Measurements from ENCODE around the gene THSD4.

- no peak for TF ChIP-seq EZH2 (IDR thresholded peaks at IDR 0.05; ENCODE audit: low read length, missing control alignments)
- TF ChIP-seq CTCF (conservative IDR thresholded peaks at IDR 0.05 in 1 of 2, IDR thresholded peaks at IDR 0.05 in 1 of 2; ENCODE audit: low read depth in 1 of 2, low read length in 2 of 2) = no peak
These were observed 34.6 kb downstream of the THSD4 start for GRCh38 chr15:71149646-71150557.

Measured in fibroblast of lung (primary cell).